ENCODE results near the gene TADA1. TPM values are rescaled to one million over a fixed set of nuclear protein-coding genes. Genes with fewer than 3 reads are reported as not detected.

Gene TADA1
- total RNA-seq, 2 donors from 2014 or later = 10.5 to 11.1 TPM

- no peaks in the 10 kb centered on the region for H3K9me3 Mint-ChIP-seq
- no peaks in the 10 kb centered on the region for H3K4me1 Mint-ChIP-seq
- no peak overlapping the region for H3K4me3 Mint-ChIP-seq
- no peaks in the 10 kb centered on the region for H3K36me3 Mint-ChIP-seq (ENCODE audit: low read depth)
- no peak overlapping the region for H3K27ac Mint-ChIP-seq
- peaks cover 10% of the 10 kb centered on the region for H3K27me3 Mint-ChIP-seq
- no peak for ATAC-seq (replicated peaks)
These were observed 67.1 kb downstream of the TADA1 start for GRCh38 chr1:166808952-166809351.

Other genes starting within 250 kb of the TADA1 start
- 10 to 100 TPM; 29.5 to 47.2 TPM for gene POGK, start 36.8 kb downstream of the TADA1 start, total RNA-seq
- gene ILDR2, start 99.3 kb upstream of the TADA1 start, total RNA-seq = 1 to 10 TPM; 5.0 to 5.8 TPM
- not detected for gene MAEL, start 113.0 kb upstream of the TADA1 start, total RNA-seq
- gene GPA33, start 214.1 kb upstream of the TADA1 start, total RNA-seq = under 1 TPM; 0.26 to 0.58 TPM
- not detected for gene STYXL2, start 217.8 kb upstream of the TADA1 start, total RNA-seq

All from activated T-helper 17 cell treated with anti-CD3 and anti-CD28 coated beads, Interleukin-2, amount 50 U/mL, for 72 hours (primary cell).